NCI-H2196 (cell line): ENCODE results near the gene EIF4A3.
A peak's percentile ranks its signal among the peaks of the same experiment; 100 is the strongest.
"Not testable (repeated sequence)": the region's sequence is repeated elsewhere in the genome, so short reads cannot be mapped to it uniquely, and the experiment has no call there.

Source experiments
- DNase-seq: peaks from one replicate; lab custom pipeline; 2025; ENCODE audit not compliant: unreplicated experiment; lab: John Stamatoyannopoulos, UW

Gene EIF4A3

GRCh38 chr17:80173126-80173525, 26.2 kb upstream of the EIF4A3 start:
- no peak for DNase-seq

- DNase-seq: no peak
Measured at GRCh38 chr17:80171681-80172080, 24.8 kb upstream of the EIF4A3 start.

GRCh38 chr17:80169784-80170500, 23.0 kb upstream of the EIF4A3 start, which contains the start of gene CARD14:
Gene CARD14, plus strand, starts transcription at chr17:80170030. Its CDS starts 11,409 bp downstream, at chr17:80181439.
- DNase-seq: no peak

GRCh38 chr17:80169107-80169506, 22.2 kb upstream of the EIF4A3 start:
- no peak for DNase-seq

GRCh38 chr17:80168371-80168770, 21.4 kb upstream of the EIF4A3 start:
- DNase-seq: no peak

GRCh38 chr17:80166446-80166845, 19.5 kb upstream of the EIF4A3 start:
- DNase-seq: no peak

- no peak for DNase-seq
Measured at GRCh38 chr17:80164185-80164584, 17.3 kb upstream of the EIF4A3 start.

- no peak for DNase-seq
Measured at GRCh38 chr17:80163336-80163735, 16.4 kb upstream of the EIF4A3 start.

GRCh38 chr17:80160536-80160935, 13.6 kb upstream of the EIF4A3 start:
- DNase-seq: no peak

- DNase-seq: no peak
Measured at GRCh38 chr17:80158846-80159245, 11.9 kb upstream of the EIF4A3 start.

- not testable (repeated sequence) for DNase-seq
Measured at GRCh38 chr17:80155600-80155999, 8.7 kb upstream of the EIF4A3 start.

GRCh38 chr17:80154166-80154565, 7.2 kb upstream of the EIF4A3 start:
- no peak for DNase-seq

GRCh38 chr17:80153004-80153403, 6.1 kb upstream of the EIF4A3 start:
- DNase-seq: no peak

GRCh38 chr17:80152081-80152702, 5.3 kb upstream of the EIF4A3 start:
- no peak for DNase-seq

- DNase-seq: no peak
Measured at GRCh38 chr17:80151333-80151732, 4.4 kb upstream of the EIF4A3 start.

GRCh38 chr17:80146121-80147034, 550 bp downstream of the EIF4A3 start:
- DNase-seq: peak; percentile 19

GRCh38 chr17:80145076-80146075, 1.6 kb downstream of the EIF4A3 start:
- no peak for DNase-seq

- no peak for DNase-seq
Measured at GRCh38 chr17:80142929-80143328, 4.0 kb downstream of the EIF4A3 start.

- no peak for DNase-seq
Measured at GRCh38 chr17:80141463-80142165, 5.3 kb downstream of the EIF4A3 start.
